ENCODE measurements around the gene ALDH3A2.

Gene ALDH3A2

GRCh38 chr17:19720631-19721426, 72.3 kb downstream of the ALDH3A2 start:
- Histone ChIP-seq H3K4me1 (ENCODE audit: control insufficient read depth, insufficient read depth, low read length) (no peaks in the 10 kb centered on the region), H3K36me3 (ENCODE audit: control insufficient read depth, insufficient read depth, low read length) (no peaks in the 10 kb centered on the region), H3K4me3 (ENCODE audit: low read depth, low read length) (no peak overlapping the region), H3K27me3 (ENCODE audit: control insufficient read depth, insufficient read depth, low read length) (no peaks in the 10 kb centered on the region), H3K9ac (ENCODE audit: low read depth, low read length) (no peak overlapping the region), H3K9me3 (ENCODE audit: control insufficient read depth, insufficient read depth, low read length) (no peaks in the 10 kb centered on the region)

DNA sequence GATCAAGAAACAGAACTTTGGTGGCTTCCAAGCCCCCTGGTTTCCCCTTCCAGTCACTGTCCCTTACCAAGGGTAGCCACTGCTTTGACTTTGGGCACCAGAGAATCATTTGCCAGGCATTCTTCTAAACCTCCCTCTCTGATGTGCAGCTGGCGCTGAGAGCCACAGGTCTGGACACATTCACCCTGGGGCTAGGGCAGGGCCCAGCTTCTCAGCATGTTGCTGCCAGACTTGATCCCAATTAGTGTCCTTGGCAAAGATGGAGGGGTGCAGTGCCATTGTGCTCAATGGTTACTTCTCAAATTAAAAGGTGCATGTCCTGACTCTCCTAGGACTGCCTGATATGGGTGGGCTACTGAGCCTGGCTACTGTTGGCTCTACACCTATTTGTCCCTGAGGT, 75.4 kb downstream of the ALDH3A2 start:
- Histone ChIP-seq H3K36me3 (ENCODE audit: control insufficient read depth, insufficient read depth, low read length) (no peaks in the 10 kb centered on the region), H3K27me3 (ENCODE audit: control insufficient read depth, insufficient read depth, low read length) (no peaks in the 10 kb centered on the region), H3K4me1 (ENCODE audit: control insufficient read depth, insufficient read depth, low read length) (no peaks in the 10 kb centered on the region), H3K4me3 (ENCODE audit: low read depth, low read length) (no peak overlapping the region), H3K9ac (ENCODE audit: low read depth, low read length) (no peak overlapping the region), H3K9me3 (ENCODE audit: control insufficient read depth, insufficient read depth, low read length) (no peaks in the 10 kb centered on the region)

DNA sequence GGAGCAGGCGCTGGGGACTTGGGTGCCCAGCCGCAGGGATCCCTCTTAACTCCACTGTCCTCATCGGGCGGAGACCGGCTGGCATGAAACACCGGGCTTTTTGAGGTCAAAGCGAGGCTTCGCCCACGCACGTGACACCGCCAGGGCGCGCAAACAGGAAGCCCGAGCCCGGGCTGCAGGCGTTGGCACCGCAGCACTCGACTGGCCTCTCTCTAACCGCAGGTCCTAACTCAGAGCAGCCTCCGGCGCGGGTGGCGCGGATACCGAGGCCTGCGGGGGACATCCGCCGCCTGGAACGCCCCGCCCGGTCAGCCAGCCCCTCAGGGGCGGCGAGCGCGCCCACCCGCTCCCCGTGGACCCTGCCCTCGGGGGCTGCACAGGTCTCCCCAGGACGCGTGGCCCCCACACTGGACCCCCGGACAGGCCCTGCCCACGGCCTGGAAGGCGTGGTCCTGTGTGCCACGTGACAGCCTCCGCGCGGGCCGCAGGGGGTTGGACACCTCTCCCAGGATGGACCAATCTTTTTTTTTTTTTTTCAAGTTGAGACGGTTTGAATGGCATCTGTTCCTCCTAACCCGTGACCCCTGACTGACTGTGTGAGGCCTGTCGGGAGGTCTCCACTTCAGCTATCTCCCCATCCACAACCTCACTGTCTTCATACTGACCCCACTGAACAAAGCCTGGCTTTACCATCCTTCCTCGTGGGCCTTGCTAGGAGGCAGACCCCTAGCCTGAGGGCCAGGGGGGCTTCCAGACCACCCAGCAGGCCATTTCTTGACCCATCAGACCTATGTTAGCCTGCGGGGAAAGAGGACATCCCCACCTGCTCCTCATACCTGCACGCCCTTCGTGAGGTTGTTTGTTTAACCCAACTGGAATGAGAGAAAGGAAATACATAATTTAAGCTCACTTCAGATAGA, 76.2 kb downstream of the ALDH3A2 start:
- H3K9me3 ChIP-seq (ENCODE audit: control insufficient read depth, insufficient read depth, low read length): no peaks in the 10 kb centered on the region
- no peaks in the 10 kb centered on the region for H3K27me3 ChIP-seq (ENCODE audit: control insufficient read depth, insufficient read depth, low read length)
- H3K4me3 ChIP-seq (ENCODE audit: low read depth, low read length): no peak overlapping the region
- H3K4me1 ChIP-seq (ENCODE audit: control insufficient read depth, insufficient read depth, low read length): no peaks in the 10 kb centered on the region
- H3K36me3 ChIP-seq (ENCODE audit: control insufficient read depth, insufficient read depth, low read length): no peaks in the 10 kb centered on the region
- no peak overlapping the region for H3K9ac ChIP-seq (ENCODE audit: low read depth, low read length)

GRCh38 chr17:19725486-19725885, 76.9 kb downstream of the ALDH3A2 start:
- Histone ChIP-seq H3K27me3 (ENCODE audit: control insufficient read depth, insufficient read depth, low read length) (no peaks in the 10 kb centered on the region), H3K9ac (ENCODE audit: low read depth, low read length) (no peak overlapping the region), H3K4me3 (ENCODE audit: low read depth, low read length) (no peak overlapping the region), H3K4me1 (ENCODE audit: control insufficient read depth, insufficient read depth, low read length) (no peaks in the 10 kb centered on the region), H3K9me3 (ENCODE audit: control insufficient read depth, insufficient read depth, low read length) (no peaks in the 10 kb centered on the region), H3K36me3 (ENCODE audit: control insufficient read depth, insufficient read depth, low read length) (no peaks in the 10 kb centered on the region)

- Histone ChIP-seq H3K4me1 (ENCODE audit: control insufficient read depth, insufficient read depth, low read length) (no peaks in the 10 kb centered on the region), H3K4me3 (ENCODE audit: low read depth, low read length) (no peak overlapping the region), H3K36me3 (ENCODE audit: control insufficient read depth, insufficient read depth, low read length) (no peaks in the 10 kb centered on the region), H3K9me3 (ENCODE audit: control insufficient read depth, insufficient read depth, low read length) (no peaks in the 10 kb centered on the region), H3K27me3 (ENCODE audit: control insufficient read depth, insufficient read depth, low read length) (no peaks in the 10 kb centered on the region), H3K9ac (ENCODE audit: low read depth, low read length) (no peak overlapping the region)
Measured at GRCh38 chr17:19726631-19727376, 78.3 kb downstream of the ALDH3A2 start.

Data from iPS-15b (cell line).